HFF-Myc (cell line): ENCODE data around the gene SHPK.

Source experiments
- DNase-seq: peaks from one replicate; pipeline ENCODE4 v3.0.0-alpha.2; 2011; ENCODE audit warnings: low read depth; ENCODE audit errors: extremely low read depth
- H3K4me3 ChIP-seq: replicated peaks from 2 replicates; pipeline ENCODE4 v1.5.1; 2011; ENCODE audit warnings: low read depth, mild to moderate bottlenecking, control low read depth, low read length
- CTCF ChIP-seq: IDR thresholded peaks from 2 replicates; pipeline ENCODE4 v1.5.1; 2012; ENCODE audit warnings: mild to moderate bottlenecking, low read depth, low read length, control low read depth; ENCODE audit errors: missing control alignments

The SHPK gene

GRCh38 chr17:3613124-3613523 lies 22.9 kb downstream of the SHPK start:
- no peak for DNase-seq
- no peak for TF ChIP-seq CTCF
- H3K4me3 ChIP-seq = no peak overlapping the region

GRCh38 chr17:3610523-3610922 lies 25.5 kb downstream of the SHPK start:
- H3K4me3 ChIP-seq = no peak overlapping the region
- no peak for TF ChIP-seq CTCF
- DNase-seq = no peak

GRCh38 chr17:3609689-3610088 lies 26.4 kb downstream of the SHPK start:
- no peak overlapping the region for H3K4me3 ChIP-seq
- DNase-seq = no peak
- TF ChIP-seq CTCF = no peak

- no peak for TF ChIP-seq CTCF
- no peak overlapping the region for H3K4me3 ChIP-seq
- DNase-seq = no peak
Observed at GRCh38 chr17:3603870-3604259, 32.2 kb downstream of the SHPK start.

- DNase-seq = peak; percentile 79
- TF ChIP-seq CTCF = no peak
- H3K4me3 ChIP-seq = no peak overlapping the region
Observed at GRCh38 chr17:3603119-3603869, 32.8 kb downstream of the SHPK start.

DNA sequence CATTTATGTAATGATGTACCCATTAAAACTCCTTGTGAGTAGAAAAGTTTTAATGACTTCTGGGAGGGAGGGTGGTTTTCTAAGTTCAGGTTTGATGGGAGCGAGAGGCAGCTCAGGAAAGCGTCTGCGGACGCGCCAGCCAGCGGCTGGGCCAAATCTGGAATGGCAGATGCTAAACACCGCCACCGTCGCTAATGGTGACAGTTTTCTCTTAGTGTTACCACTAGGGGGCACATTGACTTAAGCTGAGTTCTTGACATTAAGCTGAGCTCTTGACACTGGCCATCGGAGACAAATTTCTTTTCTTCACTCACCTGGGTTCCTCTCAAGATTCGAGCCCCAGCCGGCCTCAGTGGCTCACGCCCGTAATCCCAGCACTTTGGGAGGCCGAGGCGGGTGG lies 33.6 kb downstream of the SHPK start:
- no peak overlapping the region for H3K4me3 ChIP-seq
- peak; percentile 36 for TF ChIP-seq CTCF
- DNase-seq = no peak
